Activated CD4-positive, alpha-beta T cell treated with anti-CD3 and anti-CD28 coated beads for 36 hours (primary cell): ENCODE data around the gene UGT1A3. TPM values are rescaled to one million over a fixed set of nuclear protein-coding genes. Genes with fewer than 3 reads are reported as not detected.
"Not testable (repeated sequence)": the region's sequence is repeated elsewhere in the genome, so short reads cannot be mapped to it uniquely, and the experiment has no call there.

Source experiments
- ATAC-seq: fragments of 200-7000 bp; cut with Tn5 transposase; one replicate; pipeline ENCODE4 v1.10.0; 2021; ENCODE audit warnings: mild to moderate bottlenecking, moderate library complexity
- CTCF ChIA-PET: fragments of 350-600 bp; sonication (Branson Sonifier 250); formaldehyde crosslinking; loops from one replicate; lab custom pipeline; 2021; ENCODE audit warnings: antibody characterized with exemption; lab: Charles Lee
- POLR2A ChIA-PET: fragments of 350-600 bp; sonication (Branson Sonifier 250); formaldehyde crosslinking; loops from one replicate; lab custom pipeline; 2021; ENCODE audit warnings: antibody characterized with exemption, inconsistent platforms; lab: Charles Lee
- DNase-seq: peaks from one replicate; pipeline ENCODE4 v3.0.0-alpha.2; 2020
- H3K27ac Mint-ChIP-seq: one replicate; pipeline ENCODE4 v1.8.0; 2021; ENCODE audit warnings: mixed read lengths
- H3K27me3 Mint-ChIP-seq: one replicate; pipeline ENCODE4 v1.8.0; 2021; ENCODE audit warnings: mixed read lengths
- H3K36me3 Mint-ChIP-seq: one replicate; pipeline ENCODE4 v1.8.0; 2021; ENCODE audit warnings: low read depth, mixed read lengths
- H3K4me1 Mint-ChIP-seq: one replicate; pipeline ENCODE4 v1.8.0; 2021; ENCODE audit warnings: mixed read lengths
- H3K4me3 Mint-ChIP-seq: one replicate; pipeline ENCODE4 v1.8.0; 2021; ENCODE audit warnings: mild to moderate bottlenecking, moderate library complexity, mixed read lengths
- H3K9me3 Mint-ChIP-seq: one replicate; pipeline ENCODE4 v1.8.0; 2021; ENCODE audit warnings: low read depth, mixed read lengths
- intact Hi-C, 2 experiments: fragments of 100-400 bp; cut with DNase I in 1 of 2; cut with micrococcal nuclease in 1 of 2; formaldehyde crosslinking; loops; one replicate each; pipeline versions ENCODE4 v1.14.2 to v1.15.1; 2022 to 2024; cut with DNase I, micrococcal nuclease
- total RNA-seq, 2 experiments: library from RNA; stranded (reverse); gene quantifications; one replicate each; pipeline ENCODE4 v1.2.3, GENCODE V29; 2021

The UGT1A3 gene
- total RNA-seq, 2 experiments from 2014 or later: not detected

DNA sequence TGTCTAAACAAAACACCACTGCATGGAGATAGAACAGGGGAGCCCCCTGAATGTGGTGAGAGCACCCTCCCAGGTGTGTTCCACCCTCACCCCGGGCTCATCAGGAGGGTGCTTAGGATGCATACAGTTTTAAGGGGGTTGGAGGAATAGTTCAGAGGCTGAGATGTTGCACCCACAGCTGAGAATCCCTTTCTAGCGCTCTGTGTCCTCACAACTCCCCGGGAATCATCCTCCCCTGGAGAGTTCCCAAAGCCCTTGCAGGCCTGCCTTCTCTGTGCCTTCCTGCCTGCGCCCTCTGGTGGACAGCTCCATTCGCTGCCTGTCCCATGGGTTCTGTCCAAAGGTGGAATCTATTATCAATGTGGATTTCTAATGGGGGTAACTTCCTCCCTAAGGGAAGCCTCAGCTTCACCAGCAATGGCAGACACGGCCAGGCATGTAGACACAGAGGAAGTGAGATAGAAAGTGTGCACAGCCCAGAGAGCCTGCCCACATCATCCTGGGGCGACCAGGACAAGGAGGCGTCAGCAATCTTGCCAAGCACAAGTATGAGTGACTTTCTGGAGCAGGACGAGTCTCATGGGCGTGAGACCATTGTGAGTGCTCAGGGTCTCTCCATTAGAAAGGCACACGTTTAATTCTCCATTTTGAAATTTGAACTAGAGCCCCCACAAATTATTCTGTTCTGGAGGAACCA lies 17.4 kb upstream of the UGT1A3 start:
- Mint-ChIP-seq H3K4me3 (no peak overlapping the region), H3K27me3 (peaks cover 25% of the 10 kb centered on the region), H3K4me1 (no peaks in the 10 kb centered on the region), H3K36me3 (no peaks in the 10 kb centered on the region), H3K27ac (no peak overlapping the region), H3K9me3 (no peaks in the 10 kb centered on the region)
- ATAC-seq (peak; percentile 61), DNase-seq (peak; percentile 86)
- POLR2A ChIA-PET: no interaction called here
- CTCF ChIA-PET: interaction anchor here (0.7 to 1.4 kb wide), 3 partner anchors 9 to 571 kb away, joined by 3 to 6 read pairs (median 3); no protein-coding TSS in a partner anchor
- intact Hi-C loops: loop anchor here (1.0 to 10.0 kb wide), 4 partner anchors 307 to 1105 kb away; partner anchors contain the start of gene SAG (in 1 of the 2)

DNA sequence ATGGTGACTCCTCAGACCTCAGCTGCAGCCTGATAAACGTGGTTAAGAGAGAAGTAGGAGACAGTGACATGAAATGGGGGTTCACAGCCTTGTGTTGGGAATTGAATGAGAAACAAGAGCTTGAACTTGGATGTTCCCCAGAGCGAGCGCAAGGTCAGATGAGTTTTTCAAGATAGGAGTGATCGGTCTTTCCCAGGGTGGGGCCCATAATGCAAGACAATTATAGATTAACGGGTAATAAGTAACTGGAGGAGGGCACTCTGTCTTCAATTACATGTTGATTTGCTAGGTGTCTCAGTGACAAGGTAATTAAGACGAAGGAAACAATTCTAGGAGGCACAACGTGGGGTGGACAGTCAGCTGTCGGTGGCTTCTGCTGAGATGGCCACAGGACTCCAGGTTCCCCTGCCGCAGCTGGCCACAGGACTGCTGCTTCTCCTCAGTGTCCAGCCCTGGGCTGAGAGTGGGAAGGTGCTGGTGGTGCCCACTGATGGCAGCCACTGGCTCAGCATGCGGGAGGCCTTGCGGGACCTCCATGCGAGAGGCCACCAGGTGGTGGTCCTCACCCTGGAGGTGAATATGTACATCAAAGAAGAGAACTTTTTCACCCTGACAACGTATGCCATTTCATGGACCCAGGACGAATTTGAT lies 16.1 kb upstream of the UGT1A3 start, which contains the start of gene UGT1A5:
TSS of gene UGT1A5 (plus strand) at position 297 of the 651 bp plus-strand sequence. CDS start at position 382, 85 bp downstream.
- no peak for ATAC-seq
- Mint-ChIP-seq H3K9me3 (no peaks in the 10 kb centered on the region), H3K4me1 (no peaks in the 10 kb centered on the region), H3K4me3 (no peak within 1 kb of the TSS), H3K36me3 (no peaks in the 10 kb centered on the region), H3K27me3 (peaks cover 22% of the 10 kb centered on the region), H3K27ac (no peak within 1 kb of the TSS)
- intact Hi-C loops: loop anchor here (5.0 to 10.0 kb wide), 2 partner anchors 310 to 408 kb away; partner anchors contain the start of gene SAG (in 1 of the 2)
- CTCF ChIA-PET: interaction anchor here (0.6 kb wide), 1 partner anchor 61 kb away, joined by 3 read pairs; no protein-coding TSS in a partner anchor
- DNase-seq: no peak
- POLR2A ChIA-PET: no interaction called here

DNA sequence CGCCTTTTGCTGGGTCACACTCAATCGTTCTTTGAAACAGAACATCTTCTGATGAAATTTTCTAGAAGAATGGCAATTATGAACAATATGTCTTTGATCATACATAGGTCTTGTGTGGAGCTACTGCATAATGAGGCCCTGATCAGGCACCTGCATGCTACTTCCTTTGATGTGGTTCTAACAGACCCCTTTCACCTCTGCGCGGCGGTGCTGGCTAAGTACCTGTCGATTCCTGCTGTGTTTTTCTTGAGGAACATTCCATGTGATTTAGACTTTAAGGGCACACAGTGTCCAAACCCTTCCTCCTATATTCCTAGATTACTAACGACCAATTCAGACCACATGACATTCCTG lies 15.6 kb upstream of the UGT1A3 start:
- H3K36me3 Mint-ChIP-seq: no peaks in the 10 kb centered on the region
- CTCF ChIA-PET: interaction anchor here (0.6 kb wide), 1 partner anchor 61 kb away, joined by 3 read pairs; no protein-coding TSS in a partner anchor
- no peaks in the 10 kb centered on the region for H3K4me1 Mint-ChIP-seq
- intact Hi-C loops: loop anchor here (5.0 to 10.0 kb wide), 2 partner anchors 311 to 408 kb away; partner anchors contain the start of gene SAG (in 1 of the 2)
- DNase-seq (no peak), ATAC-seq (no peak)
- no peak overlapping the region for H3K4me3 Mint-ChIP-seq
- peaks cover 22% of the 10 kb centered on the region for H3K27me3 Mint-ChIP-seq
- H3K27ac Mint-ChIP-seq: no peak overlapping the region
- H3K9me3 Mint-ChIP-seq: no peaks in the 10 kb centered on the region
- POLR2A ChIA-PET: no interaction called here

DNA sequence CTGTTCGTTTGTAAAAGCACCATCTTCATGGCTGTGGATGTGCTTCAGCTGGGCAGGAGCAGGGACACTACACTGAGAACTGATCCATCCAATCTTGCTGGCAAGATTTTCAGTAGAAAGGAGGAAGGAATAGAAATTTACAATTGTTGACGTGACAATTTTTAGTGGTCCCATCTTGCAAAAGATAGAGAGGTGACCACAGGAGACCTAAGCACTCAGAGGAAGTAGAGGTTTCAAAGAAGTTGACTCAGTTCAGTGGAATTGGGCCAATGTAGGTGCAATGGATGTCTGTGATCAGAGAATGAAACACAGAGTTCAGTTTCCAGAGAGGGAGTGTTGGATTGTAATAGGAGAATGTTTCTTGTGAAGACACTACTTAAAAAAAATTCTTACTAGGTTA lies 14.7 kb upstream of the UGT1A3 start:
- ChIA-PET POLR2A (no interaction called here), CTCF (no interaction called here)
- Mint-ChIP-seq H3K4me1 (no peaks in the 10 kb centered on the region), H3K27me3 (peaks cover 23% of the 10 kb centered on the region), H3K4me3 (no peak overlapping the region), H3K9me3 (no peaks in the 10 kb centered on the region), H3K36me3 (no peaks in the 10 kb centered on the region), H3K27ac (no peak overlapping the region)
- intact Hi-C loops: loop anchor here (5.0 to 10.0 kb wide), 2 partner anchors 312 to 409 kb away; partner anchors contain the start of gene SAG (in 1 of the 2)
- no peak for ATAC-seq
- DNase-seq: no peak

DNA sequence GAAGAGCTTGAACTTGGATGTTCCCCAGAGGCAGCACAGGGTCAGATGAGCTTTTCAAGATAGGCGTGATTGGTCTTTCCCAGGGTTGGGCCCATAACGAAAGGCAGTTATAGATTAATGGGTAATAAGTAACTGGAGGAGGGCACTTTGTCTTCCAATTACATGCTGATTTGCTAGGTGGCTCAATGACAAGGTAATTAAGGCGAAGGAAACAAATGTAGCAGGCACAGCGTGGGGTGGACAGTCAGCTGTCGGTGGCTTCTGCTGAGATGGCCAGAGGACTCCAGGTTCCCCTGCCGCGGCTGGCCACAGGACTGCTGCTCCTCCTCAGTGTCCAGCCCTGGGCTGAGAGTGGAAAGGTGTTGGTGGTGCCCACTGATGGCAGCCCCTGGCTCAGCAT lies 10.3 kb upstream of the UGT1A3 start, which contains the start of gene UGT1A4:
TSS of gene UGT1A4 (plus strand) at position 185 of the 400 bp plus-strand sequence. CDS start at position 270, 85 bp downstream.
- intact Hi-C loops: loop anchor here in 1 of 2 experiments (10.0 kb wide), 1 partner anchor 414 kb away; the partner anchor contains the start of gene SAG
- H3K4me1 Mint-ChIP-seq: no peaks in the 10 kb centered on the region
- H3K4me3 Mint-ChIP-seq: no peak within 1 kb of the TSS
- peaks cover 17% of the 10 kb centered on the region for H3K27me3 Mint-ChIP-seq
- no peaks in the 10 kb centered on the region for H3K9me3 Mint-ChIP-seq
- DNase-seq: no peak
- H3K36me3 Mint-ChIP-seq: no peaks in the 10 kb centered on the region
- ChIA-PET CTCF (no interaction called here), POLR2A (no interaction called here)
- H3K27ac Mint-ChIP-seq: no peak within 1 kb of the TSS
- ATAC-seq: no peak

DNA sequence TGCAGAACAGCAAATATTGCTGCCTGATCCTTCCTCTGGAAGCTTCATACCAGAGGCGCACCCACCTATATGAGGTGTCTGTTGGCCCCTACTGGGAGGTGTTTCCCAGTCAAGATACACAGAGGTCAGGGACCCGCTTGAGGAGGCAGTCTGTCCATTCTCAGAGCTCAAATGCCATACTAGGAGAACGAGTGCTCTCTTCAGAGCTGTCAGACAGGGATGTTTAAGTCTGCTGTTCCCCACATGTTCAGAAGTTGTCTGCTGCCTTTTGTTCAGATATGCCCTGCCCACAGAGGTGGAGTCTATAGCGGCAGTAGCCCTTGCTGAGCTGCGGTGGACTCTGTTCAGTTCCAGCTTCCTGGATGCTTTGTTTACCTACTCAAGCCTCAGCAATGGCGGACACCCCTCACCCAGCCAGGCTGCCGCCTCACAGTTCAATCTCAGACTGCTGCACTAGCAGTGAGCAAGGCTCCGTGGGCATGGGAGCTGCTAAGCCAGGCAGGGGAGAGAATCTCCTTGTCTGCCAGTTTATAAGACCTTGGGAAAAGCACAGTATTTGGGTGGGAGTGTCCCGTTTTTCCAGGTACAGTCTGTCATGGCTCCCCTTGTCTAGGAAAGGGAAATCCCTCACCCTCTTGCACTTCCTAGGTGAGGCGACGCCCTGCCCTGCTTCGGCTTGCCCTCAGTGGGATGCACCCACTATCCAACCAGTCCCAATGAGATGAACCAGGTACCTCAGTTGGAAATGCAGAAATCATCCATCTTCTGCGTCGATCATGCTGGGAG lies 8.2 kb downstream of the UGT1A3 start:
- intact Hi-C loops: not testable (repeated sequence)

DNA sequence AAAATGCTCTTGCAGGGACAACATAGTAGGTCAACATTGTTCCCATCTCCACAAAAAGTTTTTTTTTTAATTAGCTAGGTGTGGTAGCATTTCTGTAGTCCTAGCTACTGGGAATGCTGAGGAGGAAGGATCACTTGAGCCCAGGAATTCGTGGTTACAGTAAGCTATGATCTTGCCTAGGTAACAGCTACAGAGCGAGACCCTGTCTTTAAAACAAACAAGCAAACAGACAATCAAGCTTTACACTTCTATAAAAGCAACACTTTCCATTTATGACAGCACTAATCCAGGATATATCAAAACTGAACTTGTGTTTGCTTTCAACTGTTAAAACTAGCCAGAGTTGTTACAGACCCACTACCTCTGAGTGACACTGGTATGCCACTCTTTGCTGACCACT lies 12.0 kb downstream of the UGT1A3 start:
- no peak overlapping the region for H3K27ac Mint-ChIP-seq
- CTCF ChIA-PET: interaction anchor here (0.6 kb wide), 1 partner anchor 172 kb away, joined by 4 read pairs; no protein-coding TSS in a partner anchor
- H3K27me3 Mint-ChIP-seq: peaks cover 19% of the 10 kb centered on the region
- no peaks in the 10 kb centered on the region for H3K36me3 Mint-ChIP-seq
- no peaks in the 10 kb centered on the region for H3K4me1 Mint-ChIP-seq
- ATAC-seq (no peak), DNase-seq (no peak)
- POLR2A ChIA-PET: no interaction called here
- H3K9me3 Mint-ChIP-seq: no peaks in the 10 kb centered on the region
- intact Hi-C loops: no loop called here
- H3K4me3 Mint-ChIP-seq: no peak overlapping the region

More for the DNA sequence above, 8.2 kb downstream of the UGT1A3 start:
- CTCF ChIA-PET: interaction anchor here (1.5 kb wide), 1 partner anchor 20 kb away, joined by 3 read pairs; no protein-coding TSS in a partner anchor
- not testable (repeated sequence) for ATAC-seq, DNase-seq, H3K4me3 Mint-ChIP-seq, H3K36me3 Mint-ChIP-seq, H3K27ac Mint-ChIP-seq, H3K4me1 Mint-ChIP-seq, H3K9me3 Mint-ChIP-seq
- POLR2A ChIA-PET: interaction anchor here (0.6 kb wide), 1 partner anchor 803 kb away, joined by 4 read pairs; no protein-coding TSS in a partner anchor
- peaks cover 24% of the 10 kb centered on the region for H3K27me3 Mint-ChIP-seq

DNA sequence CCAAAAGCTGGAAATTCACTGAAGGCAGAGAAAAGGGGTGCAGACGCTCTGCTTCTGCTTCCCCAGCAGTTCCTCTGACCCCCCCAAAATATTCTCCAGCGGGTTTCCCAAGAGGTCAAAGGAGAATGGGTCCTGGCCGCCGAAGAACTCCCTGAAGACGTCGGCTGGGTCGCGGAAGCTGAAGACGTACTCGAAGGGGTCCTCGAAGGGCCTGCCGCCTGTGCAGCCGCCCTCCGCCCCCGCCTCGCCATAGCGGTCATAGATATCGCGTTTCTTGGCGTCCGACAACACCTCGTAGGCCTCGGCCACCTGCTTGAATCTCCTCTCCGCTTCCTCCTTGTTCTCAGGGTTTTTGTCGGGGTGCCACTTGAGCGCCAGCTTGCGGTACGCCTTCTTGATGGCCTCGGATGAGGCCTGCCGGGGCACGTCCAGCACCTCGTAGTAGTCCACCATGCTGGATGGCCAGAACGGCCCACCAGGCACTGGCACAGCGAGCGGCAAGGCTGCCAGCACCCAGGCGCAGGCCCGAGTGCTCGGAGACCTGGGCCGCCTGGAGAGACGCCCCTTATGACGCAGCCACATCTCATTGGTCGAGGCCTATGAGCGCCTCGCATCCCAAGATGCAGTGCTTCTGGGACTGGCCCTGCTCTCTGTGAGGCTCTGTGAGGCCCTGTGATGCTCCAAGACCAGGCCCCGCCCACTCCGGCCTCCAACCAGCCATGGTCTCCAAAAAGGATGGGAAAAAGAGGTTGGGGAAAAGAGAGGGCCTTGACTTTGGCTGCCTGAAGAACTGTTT lies 14.8 kb downstream of the UGT1A3 start:
- Mint-ChIP-seq H3K27me3 (peaks cover 19% of the 10 kb centered on the region), H3K27ac (no peak overlapping the region), H3K36me3 (no peaks in the 10 kb centered on the region), H3K4me3 (no peak overlapping the region), H3K4me1 (no peaks in the 10 kb centered on the region), H3K9me3 (no peaks in the 10 kb centered on the region)
- intact Hi-C loops: no loop called here
- ATAC-seq (no peak), DNase-seq (no peak)
- ChIA-PET CTCF (no interaction called here), POLR2A (no interaction called here)

DNA sequence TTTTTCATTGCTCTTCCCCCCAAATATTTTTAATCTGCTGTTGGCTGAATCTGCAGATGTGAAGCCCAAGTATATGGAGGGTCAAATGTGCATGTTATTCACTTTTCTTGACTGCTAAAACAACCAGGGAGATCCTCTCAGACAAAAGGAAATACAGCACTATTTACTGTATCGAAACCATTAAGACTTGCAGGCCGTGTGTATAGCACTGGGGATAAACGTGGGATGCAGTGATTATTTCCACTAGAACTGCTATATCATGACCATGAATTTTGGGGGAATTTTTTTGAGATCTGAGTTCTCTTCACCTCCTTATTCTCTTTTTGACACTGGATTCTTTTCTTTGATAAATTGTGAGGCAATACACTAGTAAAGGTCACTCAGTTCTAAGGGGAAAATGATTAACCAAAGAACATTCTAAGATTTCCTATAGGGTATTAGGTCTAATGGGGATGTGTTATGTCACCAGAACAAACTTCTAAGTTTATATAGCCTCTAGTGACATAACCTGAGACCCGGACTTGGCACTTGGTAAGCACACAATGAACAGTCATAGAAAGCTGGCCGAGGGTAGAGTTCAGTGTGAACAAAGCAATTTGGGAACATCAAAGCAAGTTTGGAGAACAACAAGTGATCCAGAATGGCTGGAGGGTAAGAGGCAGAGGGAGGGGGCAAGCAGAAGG lies 16.4 kb downstream of the UGT1A3 start:
- POLR2A ChIA-PET: no interaction called here
- Mint-ChIP-seq H3K27ac (no peak overlapping the region), H3K9me3 (peaks cover 6% of the 10 kb centered on the region), H3K4me3 (no peak overlapping the region), H3K36me3 (no peaks in the 10 kb centered on the region), H3K4me1 (no peaks in the 10 kb centered on the region), H3K27me3 (peaks cover 24% of the 10 kb centered on the region)
- CTCF ChIA-PET: no interaction called here
- intact Hi-C loops: no loop called here
- ATAC-seq: no peak
- no peak for DNase-seq

DNA sequence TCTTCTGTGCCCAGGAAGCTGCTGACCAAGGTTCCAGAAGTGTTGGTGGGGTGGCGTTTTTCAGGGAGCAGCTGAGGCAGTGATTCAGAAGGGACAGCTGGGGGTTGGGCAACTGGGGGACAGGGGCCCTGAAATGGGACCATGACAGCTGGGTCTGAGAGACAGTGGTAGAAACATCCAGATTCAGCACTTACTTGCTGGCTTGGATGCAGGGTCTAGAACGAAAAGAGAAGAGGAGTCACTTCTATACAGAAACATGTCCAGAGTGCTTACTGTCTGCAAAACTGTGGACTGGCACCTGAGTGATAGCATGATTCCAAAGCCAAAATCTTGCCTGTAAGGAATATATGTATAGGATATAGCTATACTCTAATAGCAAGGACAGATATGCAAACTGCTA lies 17.0 kb downstream of the UGT1A3 start:
- H3K27me3 Mint-ChIP-seq: peaks cover 23% of the 10 kb centered on the region
- DNase-seq, intact Hi-C loops, ATAC-seq, POLR2A ChIA-PET, CTCF ChIA-PET, H3K4me1 Mint-ChIP-seq, H3K4me3 Mint-ChIP-seq, H3K27ac Mint-ChIP-seq, H3K9me3 Mint-ChIP-seq, H3K36me3 Mint-ChIP-seq: not testable (repeated sequence)
